Smooth muscle cell (in vitro differentiated cells): ENCODE data around the gene GRID2. TPM values are rescaled to one million over a fixed set of nuclear protein-coding genes. Genes with fewer than 3 reads are reported as not detected.

Source experiments
- DNase-seq: peaks from one replicate; lab custom pipeline; 2025; ENCODE audit not compliant: unreplicated experiment; lab: John Stamatoyannopoulos, UW
- H2AFZ ChIP-seq: fragments of 200-600 bp; sonication (generic); 2 replicates; pipeline ENCODE4 v1.6.0; 2016; ENCODE audit warnings: antibody characterized with exemption, low read depth, mild to moderate bottlenecking
- H3F3A ChIP-seq: fragments of 200-600 bp; sonication (generic); 2 replicates; pipeline ENCODE4 v1.6.0; 2017; ENCODE audit warnings: antibody characterized with exemption, low read depth
- H3K27ac ChIP-seq: fragments of 200-600 bp; sonication (generic); 2 replicates; pipeline ENCODE4 v1.5.1; 2016; ENCODE audit warnings: low read depth, mild to moderate bottlenecking
- H3K27me3 ChIP-seq: fragments of 200-600 bp; sonication (generic); 2 replicates; pipeline ENCODE4 v1.6.1; 2016; ENCODE audit warnings: low read depth, mild to moderate bottlenecking
- H3K36me3 ChIP-seq: fragments of 200-600 bp; sonication (generic); 2 replicates; pipeline ENCODE4 v1.5.1; 2016; ENCODE audit warnings: low read depth
- H3K4me1 ChIP-seq: fragments of 200-600 bp; sonication (generic); 2 replicates; pipeline ENCODE4 v1.5.1; 2016; ENCODE audit warnings: low read depth
- H3K4me2 ChIP-seq: fragments of 200-600 bp; sonication (generic); 2 replicates; pipeline ENCODE4 v1.6.0; 2016; ENCODE audit warnings: mild to moderate bottlenecking
- H3K4me3 ChIP-seq: fragments of 200-600 bp; sonication (generic); 2 replicates; pipeline ENCODE4 v1.5.1; 2016; ENCODE audit warnings: mild to moderate bottlenecking
- H3K79me2 ChIP-seq: fragments of 200-600 bp; sonication (generic); 2 replicates; pipeline ENCODE4 v1.6.0; 2016; ENCODE audit warnings: low read depth, mild to moderate bottlenecking
- H3K9ac ChIP-seq: fragments of 200-600 bp; sonication (generic); 2 replicates; pipeline ENCODE4 v1.6.0; 2016; ENCODE audit warnings: low read depth
- H3K9me3 ChIP-seq: fragments of 200-600 bp; sonication (generic); replicated peaks from 2 replicates; pipeline ENCODE4 v1.5.1; 2016; ENCODE audit warnings: low read depth
- H4K20me1 ChIP-seq: fragments of 200-600 bp; sonication (generic); 2 replicates; pipeline ENCODE4 v1.6.0; 2016; ENCODE audit warnings: low read depth
- WGBS: methylation state at CpG from one replicate; pipeline ENCODE4 v1.1.7; 2016; ENCODE audit warnings: low lambda C conversion rate; 5-methylcytosine and 5-hydroxymethylcytosine counted together
- polyA plus RNA-seq: library from polyadenylated mRNA; unstranded; fragments of >200 nt; fragmentation: Nextera tagmentation; extraction: Ambion mirVana; gene quantifications from 2 replicates; pipeline ENCODE4 v1.2.1, GENCODE V29; 2016
- total RNA-seq: library from RNA; depleted of rRNA; stranded (reverse); fragments of >200 nt; gene quantifications from 2 replicates; pipeline ENCODE4 v1.2.3, GENCODE V29; 2014
- TF ChIP-seq, protein P1 (sequence below): fragments of 200-600 bp; sonication (generic); IDR thresholded peaks from 2 replicates; pipeline ENCODE4 v1.5.1; 2017; ENCODE audit warnings: borderline replicate concordance, mild to moderate bottlenecking, antibody characterized with exemption; ENCODE audit not compliant: insufficient read depth, poor library complexity, severe bottlenecking

Gene GRID2
- total and polyA plus RNA-seq, 2 experiments from 2014 or later = 1.2 TPM; not detected in 1

- no peak overlapping the region for H3K9ac ChIP-seq
- TF ChIP-seq, protein P1, sequence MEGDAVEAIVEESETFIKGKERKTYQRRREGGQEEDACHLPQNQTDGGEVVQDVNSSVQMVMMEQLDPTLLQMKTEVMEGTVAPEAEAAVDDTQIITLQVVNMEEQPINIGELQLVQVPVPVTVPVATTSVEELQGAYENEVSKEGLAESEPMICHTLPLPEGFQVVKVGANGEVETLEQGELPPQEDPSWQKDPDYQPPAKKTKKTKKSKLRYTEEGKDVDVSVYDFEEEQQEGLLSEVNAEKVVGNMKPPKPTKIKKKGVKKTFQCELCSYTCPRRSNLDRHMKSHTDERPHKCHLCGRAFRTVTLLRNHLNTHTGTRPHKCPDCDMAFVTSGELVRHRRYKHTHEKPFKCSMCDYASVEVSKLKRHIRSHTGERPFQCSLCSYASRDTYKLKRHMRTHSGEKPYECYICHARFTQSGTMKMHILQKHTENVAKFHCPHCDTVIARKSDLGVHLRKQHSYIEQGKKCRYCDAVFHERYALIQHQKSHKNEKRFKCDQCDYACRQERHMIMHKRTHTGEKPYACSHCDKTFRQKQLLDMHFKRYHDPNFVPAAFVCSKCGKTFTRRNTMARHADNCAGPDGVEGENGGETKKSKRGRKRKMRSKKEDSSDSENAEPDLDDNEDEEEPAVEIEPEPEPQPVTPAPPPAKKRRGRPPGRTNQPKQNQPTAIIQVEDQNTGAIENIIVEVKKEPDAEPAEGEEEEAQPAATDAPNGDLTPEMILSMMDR = no peak
- 64% methylated on average over 4 of the region's 4 CpGs for WGBS
- no peaks in the 10 kb centered on the region for H3K79me2 ChIP-seq
- H3K9me3 ChIP-seq = no peaks in the 10 kb centered on the region
- H3K27ac ChIP-seq = no peak overlapping the region
- no peak overlapping the region for H3K4me2 ChIP-seq
- no peaks in the 10 kb centered on the region for H3K4me1 ChIP-seq
- H3K4me3 ChIP-seq = no peak overlapping the region
- H3F3A ChIP-seq = no peaks in the 10 kb centered on the region
- DNase-seq = no peak
- no peaks in the 10 kb centered on the region for H3K36me3 ChIP-seq
- H2AFZ ChIP-seq = no peak overlapping the region
- H4K20me1 ChIP-seq = no peaks in the 10 kb centered on the region
- H3K27me3 ChIP-seq = no peaks in the 10 kb centered on the region
Observed at GRCh38 chr4:93203708-93204107, 899.9 kb downstream of the GRID2 start.

- H3K27ac ChIP-seq = no peak overlapping the region
- H4K20me1 ChIP-seq = no peaks in the 10 kb centered on the region
- no peak overlapping the region for H3K4me2 ChIP-seq
- H2AFZ ChIP-seq = no peak overlapping the region
- H3K4me1 ChIP-seq = no peaks in the 10 kb centered on the region
- no peak overlapping the region for H3K9ac ChIP-seq
- TF ChIP-seq, protein P1 = no peak
- WGBS = 86% methylated on average over 3 of the region's 3 CpGs
- H3K4me3 ChIP-seq = no peak overlapping the region
- DNase-seq = no peak
- no peaks in the 10 kb centered on the region for H3K9me3 ChIP-seq
- H3K36me3 ChIP-seq = no peaks in the 10 kb centered on the region
- no peaks in the 10 kb centered on the region for H3K27me3 ChIP-seq
- H3K79me2 ChIP-seq = no peaks in the 10 kb centered on the region
- no peaks in the 10 kb centered on the region for H3F3A ChIP-seq
Observed at GRCh38 chr4:93212250-93212649, 908.5 kb downstream of the GRID2 start.

GRCh38 chr4:93216646-93217045, 912.9 kb downstream of the GRID2 start:
- TF ChIP-seq, protein P1 = no peak
- Histone ChIP-seq H3K4me2 (no peak overlapping the region), H3K9ac (no peak overlapping the region), H4K20me1 (no peaks in the 10 kb centered on the region), H3K79me2 (no peaks in the 10 kb centered on the region), H3F3A (no peaks in the 10 kb centered on the region), H3K9me3 (no peaks in the 10 kb centered on the region), H2AFZ (no peak overlapping the region), H3K4me1 (no peaks in the 10 kb centered on the region), H3K27ac (no peak overlapping the region), H3K4me3 (no peak overlapping the region), H3K36me3 (no peaks in the 10 kb centered on the region), H3K27me3 (no peaks in the 10 kb centered on the region)
- no peak for DNase-seq
- 95% methylated on average over 8 of the region's 8 CpGs for WGBS

DNA sequence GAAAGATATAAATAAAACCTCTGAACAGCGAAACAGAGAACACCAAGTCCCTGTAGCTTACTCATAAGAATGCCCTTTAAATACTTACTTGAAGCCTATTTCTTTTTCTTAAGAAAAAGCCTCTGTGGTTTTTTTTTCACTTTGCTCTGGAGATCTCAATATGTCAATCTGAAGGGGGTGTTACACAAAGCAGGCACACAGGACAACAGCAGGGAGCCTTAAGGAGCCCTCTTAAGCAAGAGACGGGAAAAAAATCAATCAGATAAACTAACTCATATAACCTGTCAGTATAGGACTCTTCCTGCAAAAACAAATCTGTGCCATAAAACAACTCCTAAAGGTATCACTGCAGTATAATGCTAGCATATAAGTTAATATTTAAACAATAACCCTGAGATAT, 913.7 kb downstream of the GRID2 start:
- no peaks in the 10 kb centered on the region for H3K4me1 ChIP-seq
- H3K27ac ChIP-seq = no peak overlapping the region
- no peaks in the 10 kb centered on the region for H3K27me3 ChIP-seq
- TF ChIP-seq, protein P1 = no peak
- H3K36me3 ChIP-seq = no peaks in the 10 kb centered on the region
- no peak overlapping the region for H3K9ac ChIP-seq
- H2AFZ ChIP-seq = no peak overlapping the region
- no peaks in the 10 kb centered on the region for H3K79me2 ChIP-seq
- no peaks in the 10 kb centered on the region for H4K20me1 ChIP-seq
- no peak overlapping the region for H3K4me2 ChIP-seq
- 69% methylated on average over 2 of the region's 2 CpGs for WGBS
- no peaks in the 10 kb centered on the region for H3F3A ChIP-seq
- H3K9me3 ChIP-seq = no peaks in the 10 kb centered on the region
- no peak overlapping the region for H3K4me3 ChIP-seq
- DNase-seq = no peak
